Muscle layer of duodenum (tissue), 2 donors: ENCODE results near the gene TOMM20.
"Not testable (repeated sequence)": the region's sequence is repeated elsewhere in the genome, so short reads cannot be mapped to it uniquely, and the experiment has no call there.

Experiments used
- H3K27ac ChIP-seq: one replicate; pipeline ENCODE4 v1.7.0; 2013; ENCODE audit warnings: mild to moderate bottlenecking, low read length
- H3K27me3 ChIP-seq: one replicate; pipeline ENCODE4 v1.7.0; 2013; ENCODE audit warnings: low read depth, mild to moderate bottlenecking, control low read depth, low read length
- H3K36me3 ChIP-seq, 2 donors: one replicate each; pipeline ENCODE4 v1.7.0; 2013; ENCODE audit warnings: low read length in 2 of 2, control low read depth in 1 of 2, mild to moderate bottlenecking in 1 of 2; ENCODE audit not compliant: insufficient read depth in 2 of 2, control insufficient read depth in 1 of 2
- H3K4me1 ChIP-seq, 2 donors: one replicate each; pipeline ENCODE4 v1.7.0; 2013; ENCODE audit warnings: low read length in 2 of 2, mild to moderate bottlenecking in 2 of 2, control low read depth in 1 of 2, moderate library complexity in 1 of 2; ENCODE audit not compliant: insufficient read depth in 2 of 2, control insufficient read depth in 1 of 2
- H3K4me3 ChIP-seq, 2 donors: one replicate each; pipeline ENCODE4 v1.7.0; 2013; ENCODE audit warnings: low read length in 2 of 2, low read depth in 1 of 2, mild to moderate bottlenecking in 1 of 2
- H3K9me3 ChIP-seq, 2 donors: one replicate each; pipeline ENCODE4 v1.7.0; 2013; ENCODE audit warnings: low read length in 2 of 2, control low read depth in 1 of 2, mild to moderate bottlenecking in 1 of 2; ENCODE audit not compliant: control insufficient read depth in 1 of 2
- donor health status: healthy.

TOMM20 gene

DNA sequence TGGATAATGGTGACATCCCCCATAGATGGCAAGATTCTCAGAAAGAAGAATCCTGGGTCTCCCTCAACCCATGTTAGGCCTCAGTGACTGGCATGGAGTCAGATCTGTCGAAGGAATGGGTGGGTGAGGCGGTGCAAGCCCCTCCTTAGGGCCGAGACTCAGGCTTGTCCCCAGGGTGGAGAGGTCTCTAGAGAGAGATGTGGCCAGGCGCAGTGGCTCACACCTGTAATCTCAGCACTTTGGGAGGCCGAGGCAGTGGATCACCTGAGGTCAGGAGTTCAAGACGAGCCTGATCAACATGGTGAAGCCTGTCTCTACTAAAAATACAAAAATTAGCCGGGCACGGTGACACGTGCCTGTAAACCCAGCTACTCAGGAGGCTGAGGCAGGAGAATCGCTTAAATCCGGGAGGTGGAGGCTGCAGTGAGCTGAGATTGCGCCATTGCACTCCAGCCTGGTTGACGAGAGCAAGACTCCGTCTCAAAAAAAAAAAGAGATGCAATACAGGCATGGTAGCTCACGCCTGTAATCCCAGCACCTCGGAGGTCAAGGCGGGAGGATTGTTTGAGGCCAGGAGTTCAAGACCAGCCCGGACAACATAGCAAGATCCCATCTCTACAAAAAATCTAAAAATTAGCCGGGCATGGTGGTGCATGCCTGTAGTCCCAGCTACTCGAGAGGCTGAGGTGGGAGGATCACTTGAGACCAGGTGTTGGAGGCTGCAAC, 37.2 kb downstream of the TOMM20 start:
- H3K27me3 ChIP-seq, H3K4me3 ChIP-seq, H3K9me3 ChIP-seq, H3K27ac ChIP-seq, H3K36me3 ChIP-seq: not testable (repeated sequence)
- peaks cover 7 to 12% of the 10 kb centered on the region in 2 donors for H3K4me1 ChIP-seq

- H3K27ac ChIP-seq = peak overlapping the region; percentile 2
- no peak overlapping the region for H3K4me3 ChIP-seq
- no peaks in the 10 kb centered on the region for H3K27me3 ChIP-seq
- no peaks in the 10 kb centered on the region for H3K36me3 ChIP-seq
- H3K9me3 ChIP-seq = no peaks in the 10 kb centered on the region
- H3K4me1 ChIP-seq = peaks cover 7 to 12% of the 10 kb centered on the region in 2 donors
These were observed 38.1 kb downstream of the TOMM20 start for GRCh38 chr1:235090406-235091069.

DNA sequence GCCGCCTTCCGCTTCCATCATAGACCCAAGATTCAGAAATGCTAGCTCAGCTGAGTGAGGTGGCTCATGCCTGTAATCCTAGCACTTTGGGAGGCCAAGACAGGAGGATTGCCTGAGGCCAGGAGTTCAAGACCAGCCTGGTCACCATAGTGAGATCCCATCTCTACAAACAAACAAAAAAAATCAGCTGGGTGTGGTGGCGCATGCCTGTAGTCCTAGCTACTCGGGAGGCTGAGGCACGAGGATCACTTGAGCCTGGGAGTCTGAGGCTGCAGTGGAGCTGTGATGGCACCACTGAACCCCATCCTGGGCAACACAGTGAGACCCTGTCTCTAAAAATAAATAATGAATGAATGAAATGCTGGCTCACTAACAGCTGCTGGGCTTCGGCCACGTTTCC, 39.7 kb downstream of the TOMM20 start:
- Histone ChIP-seq H3K4me1 (peaks cover 10 to 12% of the 10 kb centered on the region in 2 donors), H3K27ac (no peak overlapping the region), H3K9me3 (no peaks in the 10 kb centered on the region), H3K27me3 (no peaks in the 10 kb centered on the region), H3K36me3 (no peaks in the 10 kb centered on the region), H3K4me3 (no peak overlapping the region)

DNA sequence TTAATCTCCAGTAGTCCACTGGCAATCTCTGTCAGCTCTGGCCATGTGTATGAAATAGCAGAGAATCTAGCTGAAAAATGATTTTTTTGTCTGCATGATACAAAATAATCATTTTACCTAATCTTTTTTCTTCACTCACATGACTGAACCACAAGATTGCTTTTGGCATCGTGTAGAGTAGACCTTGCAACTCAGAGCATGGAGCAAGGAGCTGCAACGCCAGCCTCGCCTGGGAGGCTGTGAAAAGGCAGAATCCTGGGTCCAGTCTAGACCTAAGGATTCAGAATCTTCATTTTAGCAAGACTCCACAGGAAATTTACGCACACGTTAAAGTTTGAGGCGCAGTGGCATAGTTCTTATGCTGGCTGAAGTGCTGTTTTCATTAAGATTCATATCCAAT, 40.2 kb downstream of the TOMM20 start:
- H3K4me1 ChIP-seq = peaks cover 9 to 10% of the 10 kb centered on the region in 2 donors
- H3K9me3 ChIP-seq = no peaks in the 10 kb centered on the region
- H3K27ac ChIP-seq = no peak overlapping the region
- no peaks in the 10 kb centered on the region for H3K36me3 ChIP-seq
- H3K4me3 ChIP-seq = no peak overlapping the region
- no peaks in the 10 kb centered on the region for H3K27me3 ChIP-seq

DNA sequence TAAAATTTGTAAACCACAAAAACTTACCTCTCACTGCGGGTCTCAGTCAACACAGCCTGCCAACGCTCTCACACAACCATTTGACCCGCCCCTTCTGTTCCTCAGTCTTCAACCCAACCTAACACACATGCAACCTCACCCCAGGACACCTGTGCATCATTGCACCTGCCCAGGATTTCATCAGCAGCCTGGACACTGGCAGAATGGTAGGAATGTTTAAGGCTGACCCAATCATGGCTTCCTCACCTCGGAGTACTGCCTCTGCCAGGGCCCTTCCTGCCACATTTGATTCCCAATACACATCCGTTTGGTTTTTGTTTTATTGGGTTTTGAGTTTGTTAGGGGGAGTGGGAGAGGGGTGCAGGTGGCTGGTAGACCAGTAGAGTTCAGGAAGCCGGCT, 40.7 kb downstream of the TOMM20 start:
- no peaks in the 10 kb centered on the region for H3K9me3 ChIP-seq
- H3K27ac ChIP-seq = no peak overlapping the region
- H3K4me1 ChIP-seq = peaks cover 10 to 11% of the 10 kb centered on the region in 2 donors
- no peaks in the 10 kb centered on the region for H3K27me3 ChIP-seq
- H3K36me3 ChIP-seq = no peaks in the 10 kb centered on the region
- no peak overlapping the region for H3K4me3 ChIP-seq

DNA sequence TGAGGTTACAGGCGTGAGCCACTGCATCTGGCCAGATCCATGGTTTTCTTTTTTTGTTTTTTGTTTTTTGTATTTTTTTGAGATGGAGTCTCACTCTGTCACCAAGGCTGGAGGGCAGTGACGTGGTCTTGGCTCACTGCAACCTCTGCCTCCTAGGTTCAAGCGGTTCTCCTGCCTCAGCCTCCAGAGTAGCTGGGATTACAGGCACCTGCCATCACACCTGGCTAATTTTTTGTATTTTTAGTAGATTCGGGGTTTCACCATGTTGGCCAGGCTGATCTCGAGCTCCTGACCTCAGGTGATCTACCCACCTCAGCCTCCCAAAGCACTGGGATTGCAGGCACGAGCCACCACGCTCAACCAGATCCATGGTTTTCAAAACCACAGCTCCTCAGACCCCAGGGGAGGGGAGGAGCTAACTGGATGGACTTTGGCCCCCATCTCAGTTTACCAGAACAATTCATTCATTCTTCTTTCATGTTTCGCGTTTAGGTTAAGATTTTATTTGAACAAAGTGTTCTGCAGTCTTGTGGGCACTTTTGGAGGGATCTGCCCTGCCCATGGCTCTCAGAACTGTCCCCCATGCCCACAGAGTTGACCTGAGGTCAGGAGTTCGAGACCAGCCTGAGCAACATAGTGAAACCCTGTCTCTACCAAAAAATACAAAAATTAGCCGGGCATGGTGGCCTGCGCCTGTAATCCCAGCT, 43.1 kb downstream of the TOMM20 start:
- not testable (repeated sequence) for H3K36me3 ChIP-seq, H3K9me3 ChIP-seq, H3K27ac ChIP-seq, H3K27me3 ChIP-seq, H3K4me3 ChIP-seq
- H3K4me1 ChIP-seq = peaks cover 11 to 12% of the 10 kb centered on the region in 2 donors

GRCh38 chr1:235080788-235081187, 47.8 kb downstream of the TOMM20 start:
- H3K27me3 ChIP-seq, H3K4me3 ChIP-seq, H3K36me3 ChIP-seq, H3K9me3 ChIP-seq, H3K27ac ChIP-seq: not testable (repeated sequence)
- H3K4me1 ChIP-seq = peaks cover 23 to 27% of the 10 kb centered on the region in 2 donors

DNA sequence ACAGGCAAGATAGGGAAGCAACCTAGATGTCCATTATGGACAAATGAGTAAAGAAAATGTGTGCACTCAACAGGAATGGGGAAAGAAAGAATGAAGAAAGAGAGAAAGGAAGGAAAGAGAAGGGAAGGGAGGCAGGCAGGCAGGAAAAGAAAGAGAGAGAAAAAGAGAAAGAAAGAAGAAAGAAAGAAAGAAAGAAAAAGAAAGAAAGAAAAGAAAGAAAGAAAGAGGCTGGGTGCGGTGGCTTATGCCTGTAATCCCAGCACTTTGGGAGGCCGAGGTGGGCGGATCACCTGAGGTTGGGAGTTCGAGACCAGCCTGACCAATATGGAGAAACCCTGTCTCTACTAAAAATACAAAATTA, 48.4 kb downstream of the TOMM20 start:
- peak overlapping the region; percentile 78 for H3K27ac ChIP-seq

GRCh38 chr1:235079443-235080296, 49.0 kb downstream of the TOMM20 start:
- peaks cover 24 to 38% of the 10 kb centered on the region in 2 donors for H3K4me1 ChIP-seq

More for the DNA sequence above, 48.4 kb downstream of the TOMM20 start:
- H3K36me3 ChIP-seq, H3K9me3 ChIP-seq, H3K27me3 ChIP-seq, H3K4me3 ChIP-seq: not testable (repeated sequence)
- H3K4me1 ChIP-seq = peaks cover 23 to 32% of the 10 kb centered on the region in 2 donors

DNA sequence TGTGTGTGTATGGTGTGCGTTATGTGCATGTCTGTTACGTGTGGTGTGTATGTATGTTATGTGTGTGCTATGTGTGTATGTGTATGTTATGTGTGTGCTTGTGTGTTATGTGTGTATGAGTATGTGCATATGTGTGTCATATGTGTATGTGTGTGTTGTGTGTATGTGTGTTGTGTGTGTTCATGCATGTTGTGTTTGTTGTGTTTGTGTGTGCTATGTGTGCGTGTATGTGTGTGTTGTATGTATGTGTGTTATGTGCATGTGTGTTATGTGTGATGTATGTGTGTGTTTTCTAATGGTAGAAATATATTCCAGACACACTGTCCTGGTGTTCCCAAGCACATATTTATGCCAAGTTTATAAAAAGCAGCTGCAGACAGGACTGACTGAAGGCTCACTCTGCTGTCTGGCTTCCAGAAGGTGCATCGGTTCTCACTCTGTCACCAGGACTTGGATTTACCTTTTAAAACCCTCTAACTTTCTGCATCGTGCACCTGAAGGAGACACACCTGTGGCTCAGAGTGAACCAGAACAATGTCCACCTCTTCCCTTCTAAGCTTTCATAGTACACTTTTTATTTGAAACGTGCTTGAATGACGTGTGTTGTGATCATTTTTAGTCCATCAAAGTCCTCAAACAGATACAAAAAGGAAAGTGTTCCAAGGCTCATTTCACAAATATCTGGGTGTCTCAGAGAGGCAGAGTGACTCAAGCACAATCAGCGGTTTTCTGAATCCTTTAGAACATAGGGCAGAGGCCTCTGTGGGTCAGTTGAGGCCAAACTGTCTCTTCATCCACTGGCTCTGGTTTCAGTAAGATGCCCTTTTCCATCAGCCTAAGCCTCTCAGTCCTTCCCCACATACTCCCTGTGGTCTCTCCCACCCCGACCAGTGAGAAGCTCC, 49.9 kb downstream of the TOMM20 start:
- peak overlapping the region; percentile 85 for H3K27ac ChIP-seq
- no peaks in the 10 kb centered on the region for H3K27me3 ChIP-seq
- H3K4me1 ChIP-seq = peaks cover 33 to 43% of the 10 kb centered on the region in 2 donors
- H3K36me3 ChIP-seq = peaks cover 0 to 5% of the 10 kb centered on the region in 2 donors
- no peak overlapping the region for H3K4me3 ChIP-seq
- no peaks in the 10 kb centered on the region for H3K9me3 ChIP-seq

More at GRCh38 chr1:235079443-235080296, 49.0 kb downstream of the TOMM20 start:
- Histone ChIP-seq H3K4me3 (no peak overlapping the region), H3K36me3 (peaks cover 0 to 5% of the 10 kb centered on the region in 2 donors), H3K27me3 (no peaks in the 10 kb centered on the region), H3K9me3 (no peaks in the 10 kb centered on the region), H3K27ac (peak overlapping the region; percentile 85)
